Hematopoietic multipotent progenitor cell treated with erythropoietin and hydrocortisone succinate and interleukin-3 and kit ligand, for 6 days (in vitro differentiated cells): ENCODE results near the gene GPX2.
A peak's percentile ranks its signal among the peaks of the same experiment; 100 is the strongest.

Source experiments
- DNase-seq: peaks from one replicate; pipeline ENCODE4 v3.0.0-alpha.2; 2015

Gene GPX2

DNA sequence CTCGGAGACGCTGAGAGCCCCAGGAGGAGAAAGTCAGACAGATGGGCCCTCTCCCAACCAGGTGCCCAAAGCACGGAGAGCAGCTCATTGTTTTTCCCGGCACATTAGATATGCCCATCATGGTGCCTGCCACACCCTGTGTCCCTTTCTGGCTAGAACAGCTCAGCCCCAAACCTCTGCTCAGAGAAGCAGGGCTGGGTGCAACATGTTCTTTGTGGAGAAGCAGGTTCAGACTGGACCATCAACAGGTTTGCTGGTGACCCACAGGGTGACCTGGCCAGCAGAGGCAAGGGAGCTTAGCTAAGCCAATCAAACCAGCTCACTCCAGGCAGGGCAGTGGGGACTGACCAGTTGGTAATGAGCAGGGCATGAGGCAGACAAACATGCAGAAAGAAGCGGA, 16.2 kb upstream of the GPX2 start:
- no peak for DNase-seq

DNA sequence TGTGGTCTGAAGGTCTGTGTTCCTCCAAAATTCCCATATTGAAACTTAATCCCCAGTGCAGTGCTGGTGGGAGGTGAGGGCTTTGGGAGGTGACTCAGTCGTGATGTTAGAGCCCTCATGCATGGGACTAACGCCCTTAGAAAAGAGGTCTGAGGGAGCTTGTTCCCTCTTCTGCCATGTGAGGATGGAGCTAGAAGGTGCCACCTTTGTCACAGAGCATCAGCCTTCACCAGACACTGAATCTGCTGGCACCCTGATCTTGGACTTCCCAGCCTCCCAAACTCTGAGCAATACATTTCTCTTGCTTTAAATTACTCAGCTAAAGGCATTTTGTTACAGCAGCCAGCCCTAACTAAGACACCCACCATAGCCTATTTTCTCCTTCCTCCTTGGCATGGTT, 15.7 kb upstream of the GPX2 start:
- no peak for DNase-seq

DNA sequence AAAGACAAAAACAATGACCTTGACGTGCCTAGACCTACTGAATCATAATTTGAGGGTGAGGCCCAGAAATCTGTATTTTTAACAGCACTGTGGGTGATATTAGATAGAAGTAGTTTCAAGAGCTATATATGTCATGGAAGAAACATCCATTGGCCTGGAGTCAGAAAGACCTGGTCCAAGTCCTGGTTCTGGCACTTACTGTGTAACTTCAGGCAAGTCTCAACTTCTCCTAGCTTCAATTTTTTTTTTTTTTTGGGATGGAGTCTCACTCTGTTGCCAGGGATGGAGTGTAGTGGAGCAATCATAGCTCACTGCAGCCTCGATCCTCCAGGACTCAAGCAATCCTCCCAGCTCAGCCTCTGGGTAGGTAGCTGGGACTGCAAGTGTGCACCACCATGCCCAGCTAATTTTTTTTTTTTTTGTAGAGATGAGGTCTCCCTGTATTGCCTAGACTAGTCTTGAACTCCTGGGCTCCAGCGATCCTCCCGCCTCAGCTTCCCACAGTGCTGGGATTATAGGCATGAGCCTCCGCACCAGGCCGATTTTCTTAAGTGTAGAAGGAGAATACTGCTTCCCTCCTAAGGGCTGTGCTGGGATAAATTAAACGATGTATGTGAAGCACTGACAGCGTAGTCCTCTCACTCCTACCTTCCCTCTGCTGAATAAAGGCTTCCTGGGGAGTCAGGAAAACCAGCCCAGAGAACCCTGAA, 14.3 kb upstream of the GPX2 start:
- DNase-seq, result no peak

DNA sequence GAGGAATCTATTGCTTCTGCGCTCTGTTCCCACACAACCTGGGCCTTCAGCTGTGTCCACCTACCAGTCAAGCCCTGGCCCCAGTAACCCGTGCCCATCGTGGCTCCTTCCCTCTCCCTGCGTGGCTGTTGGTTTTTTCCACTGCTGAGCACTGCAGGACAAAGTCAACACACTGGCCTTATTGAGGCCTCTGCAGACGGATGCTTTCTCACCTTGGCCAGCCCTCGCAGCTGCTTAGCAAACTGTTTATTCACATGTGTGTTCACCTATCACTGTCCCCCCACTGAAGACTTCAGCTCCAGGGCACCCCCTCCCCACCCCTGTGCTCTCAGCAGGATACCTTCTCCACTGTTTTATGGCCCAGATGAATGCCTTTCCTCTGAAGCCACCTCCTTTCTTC, 12.8 kb upstream of the GPX2 start:
- DNase-seq, result no peak

DNA sequence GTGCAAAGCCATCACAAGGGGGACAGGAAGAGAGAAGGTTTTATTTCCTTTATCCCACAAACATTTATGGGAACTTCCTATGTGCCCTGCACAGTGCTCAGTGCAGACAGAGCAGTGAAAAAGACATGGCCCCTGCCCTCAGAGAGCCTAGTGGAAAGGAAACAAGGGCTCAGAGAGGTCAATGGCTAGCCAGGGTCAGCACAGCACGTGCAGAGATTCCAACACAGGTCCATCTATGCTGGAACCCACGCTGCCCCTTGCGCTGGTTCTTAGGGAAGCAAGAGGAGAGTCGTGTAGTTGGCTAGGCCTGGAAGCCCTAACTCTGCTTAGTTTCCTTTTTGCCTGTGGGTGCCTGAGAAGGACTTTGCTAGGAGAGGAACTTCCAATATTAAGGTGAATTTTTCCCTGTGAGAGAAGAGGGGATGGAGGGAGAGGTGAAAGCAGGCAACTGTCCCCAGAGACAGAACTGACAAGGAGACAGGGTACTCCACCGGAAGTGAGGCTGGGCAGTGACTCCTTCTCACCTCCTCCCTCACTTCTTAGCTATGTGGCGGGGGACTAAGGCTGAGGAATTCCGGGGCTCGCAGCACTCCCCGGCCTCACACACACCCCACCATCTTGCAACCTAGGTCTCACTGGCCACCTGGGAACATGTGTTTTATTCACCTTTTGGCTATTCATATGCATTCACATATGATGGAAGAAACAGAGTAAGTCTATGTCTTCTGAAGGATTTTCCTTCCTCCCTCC, 12.1 kb upstream of the GPX2 start:
- no peak for DNase-seq

DNA sequence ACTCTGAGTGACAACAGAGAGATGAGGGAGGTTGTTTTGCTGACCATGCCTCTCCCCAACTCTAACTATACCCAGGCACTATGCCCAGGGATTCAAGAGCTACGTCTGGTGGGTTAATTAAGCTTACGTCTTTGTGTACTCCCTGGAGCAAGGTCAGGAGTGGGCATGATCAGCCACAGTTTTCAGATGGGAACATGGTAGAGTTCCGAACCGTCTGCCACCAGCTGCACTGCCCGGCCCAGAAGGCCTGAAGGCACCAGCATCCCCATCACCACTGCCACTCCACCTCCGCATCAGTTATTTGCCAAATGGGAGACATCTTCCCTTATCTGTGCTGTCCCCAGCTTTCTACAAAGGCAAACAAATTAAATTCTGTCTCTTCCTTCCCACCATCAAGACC, 11.1 kb upstream of the GPX2 start:
- DNase-seq, result no peak

DNA sequence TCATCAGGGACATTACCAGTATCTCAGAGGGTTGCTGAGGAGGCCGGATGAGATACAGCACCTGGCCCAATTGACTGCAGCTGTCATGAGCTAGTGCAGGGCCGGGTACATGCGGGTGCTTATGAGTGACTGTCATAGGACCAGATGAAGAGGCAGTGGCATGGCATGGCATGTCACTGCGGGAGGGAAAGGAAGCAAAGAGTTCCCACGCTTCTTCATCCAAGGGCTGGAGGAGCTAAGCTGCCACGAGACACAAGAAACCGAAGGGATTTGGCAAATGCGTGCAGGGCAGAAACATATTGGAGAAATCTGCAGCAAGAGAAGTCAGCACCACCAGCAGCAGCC, 10.7 kb upstream of the GPX2 start:
- DNase-seq, result no peak

DNA sequence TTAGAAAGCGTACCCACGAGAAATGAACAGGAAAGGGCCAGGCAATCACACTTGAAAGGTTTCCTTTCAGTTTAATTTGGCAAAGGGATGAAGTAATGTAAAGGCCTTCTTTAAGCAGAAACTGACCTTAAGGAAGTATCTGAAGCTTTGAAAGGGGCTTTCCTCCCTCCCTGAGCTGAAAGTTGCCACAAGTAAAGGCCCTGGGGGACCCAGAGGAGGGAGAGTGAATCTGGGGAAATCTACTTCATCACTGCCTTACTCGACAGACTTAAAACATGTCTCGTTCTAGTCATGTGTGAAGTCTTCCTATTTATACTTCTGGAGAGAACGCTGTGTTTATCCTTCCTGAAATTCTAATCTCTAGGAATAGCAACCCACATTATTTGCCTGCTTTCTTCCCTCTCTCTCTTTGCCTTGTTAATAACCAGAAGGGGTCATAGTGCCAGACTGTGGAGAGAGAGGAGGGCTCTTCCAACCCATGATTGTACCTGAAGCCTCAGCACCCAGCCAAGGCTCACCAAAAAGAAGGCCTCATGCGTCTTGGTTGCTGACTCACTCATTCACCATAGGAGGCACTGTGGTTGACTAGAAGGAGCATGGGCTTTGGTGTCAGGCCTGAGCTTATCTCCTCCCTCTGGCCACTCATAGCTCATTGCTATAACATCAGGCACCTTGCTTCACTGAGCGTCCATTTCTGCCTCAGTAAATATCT, 10.2 kb upstream of the GPX2 start:
- peak; percentile 69 for DNase-seq

DNA sequence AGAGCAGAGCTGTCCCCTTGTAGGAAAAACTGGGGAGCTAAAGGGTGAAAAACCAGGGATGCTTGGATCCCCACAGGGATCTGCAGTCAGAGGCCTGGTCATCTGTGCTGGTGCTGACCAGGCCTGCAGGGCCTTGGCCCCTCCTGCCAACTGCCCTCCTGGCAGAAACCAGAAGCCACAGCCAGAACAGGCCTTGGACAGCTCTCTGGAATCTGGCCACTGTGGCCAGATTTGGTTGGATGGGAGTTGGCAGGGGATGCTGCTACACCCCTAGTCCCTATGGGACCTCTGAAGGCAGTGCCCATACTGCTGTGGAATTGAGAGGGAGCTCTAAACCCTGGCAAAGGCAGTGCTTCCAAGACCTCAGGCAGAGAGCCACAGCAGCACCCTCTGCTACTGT, 9.2 kb upstream of the GPX2 start:
- DNase-seq, result no peak

DNA sequence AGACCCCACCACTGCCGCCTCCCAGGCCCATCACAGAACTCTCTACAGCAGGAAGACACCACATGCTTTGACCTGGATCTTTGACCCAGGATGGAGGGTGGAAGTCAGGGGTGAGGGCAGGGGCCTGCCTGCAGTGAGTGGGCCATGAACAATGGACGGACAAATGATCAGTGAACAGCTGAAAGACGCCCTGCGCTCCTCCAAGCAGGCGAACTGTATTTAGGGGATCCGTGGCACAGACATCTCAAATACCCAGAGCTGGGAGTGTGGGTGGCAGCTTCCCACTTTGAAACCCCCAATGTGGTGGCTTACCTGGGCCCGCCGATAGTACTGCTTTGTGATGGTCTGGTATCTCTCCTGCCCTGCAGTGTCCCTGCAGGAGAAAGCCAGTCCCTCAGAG, 8.7 kb upstream of the GPX2 start:
- no peak for DNase-seq

DNA sequence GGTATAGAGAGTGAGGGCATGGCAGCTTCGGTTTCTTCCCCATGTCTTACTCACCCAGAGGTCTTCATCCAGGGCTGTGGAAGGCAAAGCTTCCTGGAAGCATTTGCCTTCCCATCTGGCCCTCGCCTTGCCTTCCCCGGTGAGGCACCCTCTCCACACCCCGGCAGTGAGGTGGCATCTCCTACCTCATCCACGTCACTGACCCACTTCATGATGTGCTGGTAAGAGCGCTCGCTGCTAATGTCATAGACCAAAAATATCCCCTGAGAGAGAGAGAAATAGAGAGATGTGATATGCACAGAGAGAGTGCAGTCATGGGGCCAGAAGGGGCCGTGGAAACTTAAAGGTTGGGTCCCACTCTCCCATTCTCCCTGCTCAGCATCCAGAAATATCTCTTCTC, 8.3 kb upstream of the GPX2 start:
- no peak for DNase-seq

DNA sequence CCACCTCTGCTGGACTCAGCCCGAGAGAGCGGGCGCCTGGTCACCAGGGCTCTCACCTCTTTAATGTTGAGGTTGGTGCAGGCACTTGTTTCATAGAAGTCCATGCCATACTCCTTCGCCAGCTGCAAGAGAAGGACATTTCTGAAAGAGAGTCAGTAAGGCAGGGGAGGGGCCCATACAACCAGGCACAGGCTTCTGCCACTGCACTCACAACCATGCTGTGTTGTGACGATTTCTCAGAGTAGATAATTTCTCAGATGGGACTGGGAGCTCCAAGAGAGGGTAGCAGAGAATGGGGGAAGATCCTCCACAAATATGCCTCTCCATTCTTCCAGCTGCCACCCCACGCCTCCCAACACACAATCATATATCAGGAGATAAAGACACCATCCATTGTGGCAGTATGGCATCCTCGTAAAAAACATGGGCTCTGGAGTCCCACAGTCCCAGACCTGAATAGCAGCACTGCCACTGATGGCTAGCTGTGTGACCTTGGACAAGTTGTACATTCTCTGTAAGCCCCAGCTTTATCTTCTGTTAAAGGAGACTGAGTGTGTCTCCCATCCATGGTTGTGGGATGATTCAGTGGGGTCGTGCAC, 6.2 kb upstream of the GPX2 start:
- DNase-seq, result no peak

DNA sequence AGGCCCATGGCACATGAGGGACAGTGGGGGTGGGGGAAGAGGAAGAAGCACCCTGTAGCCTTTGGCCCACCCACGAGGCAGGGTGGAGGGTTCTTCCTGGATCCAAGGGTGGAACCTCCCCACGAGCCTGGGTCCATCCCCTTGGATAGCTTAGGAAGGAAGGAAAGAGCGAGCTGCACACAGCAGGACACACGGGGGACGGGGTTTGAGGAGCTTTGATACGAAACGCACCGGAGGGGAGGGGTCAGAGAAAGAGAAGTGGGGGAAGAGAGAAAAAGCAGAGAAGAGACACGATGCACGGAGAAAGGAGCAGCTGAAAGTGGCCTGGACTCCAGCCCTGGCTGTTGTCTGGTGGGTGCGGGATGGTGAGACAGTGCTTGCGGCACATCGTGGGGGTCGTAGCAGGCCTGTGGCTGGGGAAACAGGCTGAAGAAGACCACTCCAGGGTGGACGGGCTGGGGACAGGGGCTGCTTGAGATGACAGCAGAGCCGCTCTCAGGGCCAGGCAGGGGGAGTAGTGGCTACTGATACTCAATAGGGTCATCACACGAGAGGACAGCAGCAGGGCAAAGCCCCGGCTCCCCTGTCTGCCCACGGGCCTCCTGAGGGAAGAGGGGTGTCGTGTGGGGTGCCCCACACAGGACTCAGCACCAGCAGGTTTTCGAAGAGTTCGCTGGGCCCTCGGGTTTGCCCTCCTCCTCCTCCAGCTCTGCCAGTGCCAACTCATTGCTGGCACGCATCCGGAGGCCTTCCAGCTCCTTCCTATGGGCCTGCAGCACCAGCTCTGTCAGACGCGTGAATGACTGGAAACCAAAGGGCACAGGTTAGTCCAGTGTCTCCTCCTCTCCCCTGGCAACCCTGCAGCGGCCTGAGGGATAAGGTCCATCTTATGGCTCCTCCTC, 5.4 kb upstream of the GPX2 start:
- no peak for DNase-seq

DNA sequence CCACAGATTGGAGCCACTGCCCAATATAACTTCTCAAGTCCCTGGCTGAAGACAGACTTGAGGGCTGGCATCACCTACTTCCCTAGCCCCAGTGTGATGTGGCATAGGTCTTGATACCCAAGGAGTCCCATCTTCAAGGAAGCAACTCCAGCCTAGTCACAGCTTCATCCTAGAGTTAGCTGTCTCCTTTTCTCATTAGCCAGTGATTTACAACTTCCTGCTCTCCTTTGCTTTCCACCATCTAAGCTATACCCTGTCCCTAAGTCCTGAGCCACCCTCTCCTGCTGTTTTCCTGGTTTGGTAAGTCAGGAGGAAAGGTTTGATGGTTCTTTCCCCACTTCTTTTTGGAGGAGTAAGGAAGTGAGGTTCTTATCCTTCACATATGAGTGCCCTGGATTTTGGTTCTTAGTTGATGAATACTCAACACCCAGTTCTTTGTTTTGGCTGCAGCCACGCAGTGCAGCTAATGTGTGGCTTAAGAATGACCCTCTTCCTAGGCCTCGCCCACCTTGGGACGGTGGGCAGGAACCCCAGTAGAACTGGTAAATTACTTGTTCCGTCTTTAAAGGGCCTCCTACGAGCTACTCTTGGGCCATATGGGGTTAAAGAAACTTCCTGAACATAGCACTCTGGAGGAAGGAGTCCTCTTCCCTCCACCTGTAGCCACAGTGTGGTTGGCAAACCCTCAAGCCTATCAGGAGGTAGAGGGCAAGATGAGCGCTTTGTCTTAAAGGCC, 3.9 kb upstream of the GPX2 start:
- no peak for DNase-seq

DNA sequence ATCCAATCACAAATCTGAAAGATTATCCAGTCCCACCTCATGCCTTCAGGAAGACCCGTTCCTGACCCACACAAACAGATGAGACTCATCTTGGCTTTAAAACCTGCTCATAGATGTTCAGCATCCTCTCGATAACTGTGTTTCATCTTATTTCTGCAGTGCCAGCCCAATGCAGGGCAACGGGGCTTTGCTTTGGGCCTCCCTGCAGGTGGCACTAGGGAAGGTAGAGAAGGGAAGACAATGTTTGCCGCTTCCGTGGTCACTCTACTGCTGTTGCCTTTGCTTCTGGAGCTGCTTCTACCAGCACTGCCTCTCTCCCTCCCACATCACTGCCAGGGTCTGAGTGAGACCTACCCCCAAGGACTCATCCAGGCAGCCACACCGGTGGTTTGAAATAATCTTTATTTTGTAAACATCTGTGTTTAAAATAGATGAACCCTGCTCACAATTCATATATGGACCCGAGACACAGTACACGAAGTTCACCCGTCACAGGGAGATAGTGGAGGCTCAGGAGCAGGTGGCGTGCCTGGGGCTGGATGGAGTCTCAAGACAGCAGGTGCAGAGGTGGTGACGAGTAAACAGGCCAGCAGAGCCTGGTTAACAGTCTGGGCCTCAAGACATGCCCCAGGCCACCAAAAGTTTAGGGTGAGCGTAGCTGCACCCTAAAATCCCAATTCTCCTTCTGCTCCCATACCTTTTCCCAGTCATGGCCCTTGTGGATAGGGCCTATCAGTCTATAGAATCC, 3.1 kb upstream of the GPX2 start:
- no peak for DNase-seq

DNA sequence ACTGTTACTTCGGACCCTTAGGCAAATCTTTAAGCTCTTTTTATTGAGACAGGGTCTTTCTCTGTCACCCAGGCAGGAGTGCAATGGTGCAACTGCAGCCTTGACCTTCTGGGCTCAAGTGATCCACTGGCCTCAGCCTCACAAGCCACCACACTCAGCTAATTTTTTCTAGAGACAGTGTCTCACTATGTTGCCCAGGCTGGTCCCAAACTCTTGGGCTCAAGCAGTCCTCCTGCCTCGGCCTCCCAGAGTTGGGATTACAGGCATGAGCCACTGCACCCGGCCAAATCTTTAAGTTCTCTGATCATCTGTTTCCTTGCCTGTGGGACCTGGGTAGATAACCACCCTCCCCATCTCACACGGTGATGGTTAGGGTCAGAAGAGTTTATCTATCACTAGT, 2.3 kb upstream of the GPX2 start:
- DNase-seq, result no peak

DNA sequence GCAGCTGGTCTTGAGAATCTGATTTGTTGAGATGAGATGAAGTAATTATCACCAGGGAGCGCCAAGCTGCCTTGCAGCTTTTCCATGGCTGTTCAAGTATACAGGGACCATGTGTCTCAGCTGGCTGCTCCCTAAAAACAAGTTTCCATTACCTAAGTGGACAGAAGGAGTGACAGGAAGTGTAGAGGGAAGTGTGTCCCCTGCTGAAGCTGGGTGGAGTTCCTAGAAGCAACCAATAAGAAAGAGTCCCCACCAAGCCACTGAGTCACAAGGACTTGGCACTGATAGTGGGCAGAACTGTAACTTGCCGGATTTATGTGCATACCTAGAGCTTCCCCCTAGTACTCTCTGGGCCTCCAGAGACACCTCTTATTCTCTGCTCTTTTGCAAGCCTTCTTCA, 1.5 kb upstream of the GPX2 start:
- no peak for DNase-seq

DNA sequence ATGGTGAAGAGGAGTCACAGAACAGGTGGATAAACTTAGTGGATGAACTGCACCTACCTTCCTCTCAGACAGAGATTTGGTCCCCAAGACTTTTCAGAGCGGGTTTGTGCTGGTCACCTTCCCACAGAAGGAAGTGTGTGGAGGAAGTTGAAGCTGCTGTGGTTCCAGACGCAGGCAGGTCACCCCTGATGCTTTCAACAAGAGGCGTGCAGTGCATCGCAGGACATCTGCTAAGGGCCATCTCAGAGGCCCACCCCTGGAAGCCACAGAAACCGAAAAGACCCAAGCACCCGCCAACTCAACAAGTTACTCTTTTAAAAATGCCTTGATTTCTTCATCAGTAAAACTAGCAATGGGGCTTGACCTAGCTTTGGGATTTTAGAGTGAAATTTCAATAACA, 1.0 kb upstream of the GPX2 start:
- no peak for DNase-seq

DNA sequence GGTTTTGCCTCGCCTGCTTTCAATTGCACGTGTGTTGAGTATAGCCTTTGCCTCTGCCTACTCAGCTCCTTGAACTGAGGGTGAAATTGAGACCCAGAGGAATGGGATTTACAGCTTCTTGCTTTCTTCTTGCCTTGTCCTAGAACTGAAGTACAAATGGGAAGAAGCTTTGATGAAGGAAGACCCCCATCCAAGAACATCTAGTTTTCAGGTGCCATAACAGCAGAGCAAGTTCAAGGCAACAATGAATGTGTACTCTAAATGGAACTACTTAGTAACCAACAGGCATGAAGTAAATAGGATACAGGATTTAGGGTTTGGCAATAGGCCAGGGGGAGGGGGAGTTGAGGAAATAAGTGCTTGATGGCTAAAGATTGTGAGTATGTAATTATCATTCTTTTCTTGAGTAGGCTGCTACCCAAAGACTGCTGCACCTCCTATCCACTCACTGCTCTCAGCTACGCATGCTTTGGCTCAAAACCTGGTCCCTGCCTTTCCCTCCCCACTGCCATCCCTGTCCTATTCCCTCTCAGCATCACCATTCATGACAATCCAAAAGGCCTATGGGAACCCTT, 2.1 kb downstream of the GPX2 start:
- DNase-seq, result no peak

DNA sequence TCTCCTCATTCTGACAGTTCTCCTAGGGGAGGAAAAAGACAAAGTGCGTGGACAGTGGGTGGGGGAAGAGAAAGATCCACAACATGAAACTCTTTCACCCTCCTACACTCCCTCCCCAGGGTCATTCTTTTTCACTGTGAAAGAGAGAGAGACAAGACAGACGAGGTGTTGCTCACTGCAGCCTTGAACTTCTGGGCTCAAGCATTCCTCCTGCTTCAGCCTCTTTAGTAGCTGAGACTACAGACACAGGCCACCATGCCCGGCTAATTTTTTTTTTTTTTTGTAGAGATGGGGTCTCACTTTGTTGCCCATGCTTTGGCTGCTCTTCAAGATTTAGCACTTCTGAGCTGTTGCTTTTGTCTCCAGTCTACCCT, 2.7 kb downstream of the GPX2 start:
- no peak for DNase-seq
